IgD-negative memory B cell (primary cell): ENCODE measurements around the gene TSGA10IP. TPM values are rescaled to one million over a fixed set of nuclear protein-coding genes. Genes with fewer than 3 reads are reported as not detected.
A peak's percentile ranks its signal among the peaks of the same experiment; 100 is the strongest.

ENCODE experiments used
- H3K27ac Mint-ChIP-seq, 3 donors: one replicate each; pipeline ENCODE4 v1.8.0; 2020 to 2022; ENCODE audit warnings: mild to moderate bottlenecking in 3 of 3, mixed read lengths in 3 of 3, moderate library complexity in 1 of 3
- H3K27me3 Mint-ChIP-seq: one replicate; pipeline ENCODE4 v1.8.0; 2021; ENCODE audit warnings: mixed read lengths
- H3K36me3 Mint-ChIP-seq: one replicate; pipeline ENCODE4 v1.8.0; 2020; ENCODE audit warnings: mild to moderate bottlenecking, mixed read lengths
- H3K4me1 Mint-ChIP-seq, 3 donors: one replicate each; pipeline ENCODE4 v1.8.0; 2020 to 2022; ENCODE audit warnings: mixed read lengths in 3 of 3, mild to moderate bottlenecking in 1 of 3
- H3K4me3 Mint-ChIP-seq, 4 donors: one replicate each; pipeline ENCODE4 v1.8.0; 2020 to 2022; ENCODE audit warnings: mild to moderate bottlenecking in 4 of 4, mixed read lengths in 4 of 4, moderate library complexity in 3 of 4
- H3K9me3 Mint-ChIP-seq, 3 donors: one replicate each; pipeline ENCODE4 v1.8.0; 2020 to 2021; ENCODE audit warnings: mixed read lengths in 3 of 3, mild to moderate bottlenecking in 1 of 3
- polyA plus RNA-seq: library from polyadenylated mRNA; unstranded; fragments of 300-500 nt; fragmentation: Illumina TruSeq; gene quantifications from one replicate; pipeline ENCODE4 v1.2.3, GENCODE V29; 2021

The TSGA10IP gene
- polyA plus RNA-seq, 1 donor from 2014 or later, result not detected

DNA sequence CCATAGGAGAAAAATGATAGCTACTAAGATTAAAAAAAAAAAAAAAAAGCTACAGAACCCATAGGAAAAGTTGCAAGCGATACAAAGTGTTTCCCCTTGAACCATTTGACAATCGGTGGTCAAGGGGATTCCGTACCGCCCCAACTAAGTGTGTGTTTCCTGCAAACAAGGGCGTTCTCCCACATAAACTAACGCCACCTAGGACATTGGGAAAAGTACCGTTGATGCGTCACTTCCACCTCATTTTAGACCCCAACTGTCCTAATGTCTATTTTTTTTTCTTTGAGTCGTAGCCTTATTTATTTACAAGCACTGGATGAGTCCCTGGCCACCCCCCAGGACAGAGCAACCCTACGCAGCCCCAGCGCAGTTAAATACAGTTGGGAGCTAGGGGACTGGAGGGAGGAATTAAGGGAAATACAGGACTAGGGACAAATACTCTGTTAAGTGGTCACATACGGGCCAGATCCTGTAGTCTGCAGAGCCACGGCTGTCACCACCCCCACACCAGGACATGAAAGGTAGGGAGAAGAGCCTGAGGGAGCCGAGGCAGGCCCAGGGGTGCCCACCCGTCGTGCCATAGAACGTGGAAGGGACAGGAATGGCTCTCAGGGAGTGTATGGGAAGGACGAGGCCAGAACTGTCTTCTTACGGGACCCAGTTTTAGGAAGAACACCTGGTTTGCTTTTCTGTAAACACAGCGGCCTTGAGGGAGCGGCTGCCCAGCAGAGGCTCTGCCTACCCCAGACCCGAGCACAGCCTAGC, 37.7 kb downstream of the TSGA10IP start:
- H3K9me3 Mint-ChIP-seq, result no peaks in the 10 kb centered on the region
- H3K4me3 Mint-ChIP-seq, result no peak overlapping the region
- no peaks in the 10 kb centered on the region for H3K27me3 Mint-ChIP-seq
- no peaks in the 10 kb centered on the region for H3K36me3 Mint-ChIP-seq
- H3K27ac Mint-ChIP-seq, result no peak overlapping the region
- H3K4me1 Mint-ChIP-seq, result peaks cover 0 to 1% (median 1%) of the 10 kb centered on the region in 3 donors

DNA sequence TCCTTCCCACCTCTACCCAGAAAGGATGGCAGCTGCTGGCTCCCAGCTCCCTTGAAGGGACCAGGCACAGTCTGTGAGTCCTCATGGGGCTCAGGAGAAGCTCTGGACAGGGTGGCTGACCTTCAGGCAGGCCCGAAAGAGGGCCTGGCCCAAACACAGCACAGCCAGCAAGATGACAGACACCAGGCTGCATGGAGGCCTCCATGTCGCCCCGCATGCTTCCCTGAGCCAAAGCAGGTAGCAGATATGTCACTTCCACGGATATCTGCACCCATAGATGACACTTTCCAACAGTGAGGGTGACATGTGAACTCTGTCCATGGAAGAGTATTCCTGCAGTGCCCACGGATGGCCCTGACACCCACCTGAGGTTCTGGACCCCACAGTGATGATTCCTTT, 38.3 kb downstream of the TSGA10IP start:
- Mint-ChIP-seq H3K36me3 (no peaks in the 10 kb centered on the region), H3K27me3 (no peaks in the 10 kb centered on the region), H3K4me3 (no peak overlapping the region), H3K9me3 (no peaks in the 10 kb centered on the region), H3K4me1 (peaks cover 0 to 1% (median 1%) of the 10 kb centered on the region in 3 donors), H3K27ac (peak overlapping the region in 1 of 3 donors; percentile 20)

- Mint-ChIP-seq H3K4me1 (peaks cover 4 to 8% (median 5%) of the 10 kb centered on the region in 3 donors), H3K36me3 (no peaks in the 10 kb centered on the region)
These were observed 42.1 kb downstream of the TSGA10IP start for GRCh38 chr11:65987336-65987735.

GRCh38 chr11:65988791-65989592, 43.7 kb downstream of the TSGA10IP start:
- Mint-ChIP-seq H3K4me1 (peaks cover 4 to 8% (median 5%) of the 10 kb centered on the region in 3 donors), H3K9me3 (no peaks in the 10 kb centered on the region), H3K4me3 (peak overlapping the region in 1 of 4 donors; percentile 3), H3K36me3 (no peaks in the 10 kb centered on the region), H3K27me3 (no peaks in the 10 kb centered on the region), H3K27ac (peak overlapping the region; percentile 25 to 73 (median 48))

More at GRCh38 chr11:65987336-65987735, 42.1 kb downstream of the TSGA10IP start:
- H3K27me3 Mint-ChIP-seq, result no peaks in the 10 kb centered on the region
- H3K9me3 Mint-ChIP-seq, result no peaks in the 10 kb centered on the region
- no peak overlapping the region for H3K4me3 Mint-ChIP-seq
- no peak overlapping the region for H3K27ac Mint-ChIP-seq

- Mint-ChIP-seq H3K9me3 (no peaks in the 10 kb centered on the region), H3K4me1 (peaks cover 4 to 8% (median 7%) of the 10 kb centered on the region in 3 donors), H3K27me3 (no peaks in the 10 kb centered on the region), H3K36me3 (no peaks in the 10 kb centered on the region), H3K4me3 (no peak overlapping the region), H3K27ac (no peak overlapping the region)
These were observed 46.8 kb downstream of the TSGA10IP start for GRCh38 chr11:65992056-65992455.

DNA sequence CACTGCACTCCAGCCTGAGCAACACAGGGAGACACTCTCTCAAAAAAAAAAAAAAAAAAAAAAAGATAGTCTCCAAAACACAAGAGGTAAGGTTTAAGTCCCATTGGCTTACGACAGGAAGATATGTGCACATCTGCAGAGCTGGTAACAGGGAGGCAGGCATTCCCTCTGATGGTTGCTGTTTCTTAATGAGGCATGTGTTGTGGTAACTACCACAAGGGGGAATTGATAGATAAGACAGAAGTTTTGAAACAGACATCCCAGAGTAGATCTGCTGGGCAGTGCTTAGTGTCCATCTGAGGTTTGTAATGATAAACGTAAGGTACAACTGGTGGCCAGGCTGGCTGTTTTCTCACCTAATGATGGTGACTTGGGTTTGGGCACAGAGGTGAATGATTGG, 52.0 kb downstream of the TSGA10IP start:
- H3K4me3 Mint-ChIP-seq, result peak overlapping the region in 1 of 4 donors; percentile 74
- H3K36me3 Mint-ChIP-seq, result peaks cover 4% of the 10 kb centered on the region
- H3K4me1 Mint-ChIP-seq, result peaks cover 17 to 20% (median 19%) of the 10 kb centered on the region in 3 donors
- peak overlapping the region in 2 of 3 donors; percentile 62 to 76 for H3K27ac Mint-ChIP-seq
- no peaks in the 10 kb centered on the region for H3K9me3 Mint-ChIP-seq
- no peaks in the 10 kb centered on the region for H3K27me3 Mint-ChIP-seq

DNA sequence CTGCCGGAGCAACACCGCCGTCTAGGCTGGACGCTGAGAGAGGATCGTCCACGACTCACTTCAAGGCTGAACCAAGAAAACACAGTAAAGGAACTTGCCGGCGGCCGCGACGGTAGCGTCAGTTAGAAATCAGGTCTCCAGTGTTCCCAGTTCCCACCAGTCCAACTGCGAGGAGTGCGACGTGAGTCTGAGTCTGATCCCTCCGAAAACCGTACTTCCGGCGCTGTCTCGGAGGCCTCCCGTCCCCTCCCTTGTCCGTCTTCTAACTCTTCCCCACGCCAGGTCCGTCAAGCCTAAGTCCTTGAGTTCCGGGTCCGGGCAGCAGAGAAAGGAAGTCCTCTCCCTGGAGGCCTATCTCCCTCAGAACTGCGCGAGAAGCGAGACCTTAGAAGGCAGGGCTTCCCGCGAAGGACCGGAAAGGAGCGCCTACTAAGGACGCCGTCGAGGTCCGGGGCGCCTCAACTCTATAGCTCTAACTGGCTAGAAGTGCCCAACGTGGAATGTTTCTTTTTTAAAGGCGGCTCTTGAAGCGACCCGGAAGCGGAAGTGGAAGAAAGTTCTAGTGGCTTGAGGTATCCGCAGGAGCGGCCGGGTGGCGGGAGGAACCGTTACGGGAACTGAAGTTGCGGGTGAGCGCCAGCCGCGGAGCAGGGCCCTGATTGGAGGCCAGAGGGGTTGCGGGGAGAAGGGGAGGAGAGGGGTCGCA, 56.8 kb downstream of the TSGA10IP start, which contains the start of the genes BANF1 and EIF1AD:
Gene BANF1 (plus strand): TSS at position 562 of the 706 bp plus-strand sequence. CDS start 748 bp downstream, outside the sequence.
Gene EIF1AD (minus strand): TSS at position 216 of the 706 bp plus-strand sequence. CDS start 1,768 bp downstream, outside the sequence.
- peak within 1 kb of the TSS; percentile 98 to 100 (median 99) for H3K27ac Mint-ChIP-seq
- H3K36me3 Mint-ChIP-seq, result peaks cover 5% of the 10 kb centered on the region
- no peaks in the 10 kb centered on the region for H3K27me3 Mint-ChIP-seq
- H3K4me1 Mint-ChIP-seq, result peaks cover 23 to 29% (median 26%) of the 10 kb centered on the region in 3 donors
- H3K9me3 Mint-ChIP-seq, result no peaks in the 10 kb centered on the region
- H3K4me3 Mint-ChIP-seq, result peak within 1 kb of the TSS; percentile 98 to 100 (median 100)

DNA sequence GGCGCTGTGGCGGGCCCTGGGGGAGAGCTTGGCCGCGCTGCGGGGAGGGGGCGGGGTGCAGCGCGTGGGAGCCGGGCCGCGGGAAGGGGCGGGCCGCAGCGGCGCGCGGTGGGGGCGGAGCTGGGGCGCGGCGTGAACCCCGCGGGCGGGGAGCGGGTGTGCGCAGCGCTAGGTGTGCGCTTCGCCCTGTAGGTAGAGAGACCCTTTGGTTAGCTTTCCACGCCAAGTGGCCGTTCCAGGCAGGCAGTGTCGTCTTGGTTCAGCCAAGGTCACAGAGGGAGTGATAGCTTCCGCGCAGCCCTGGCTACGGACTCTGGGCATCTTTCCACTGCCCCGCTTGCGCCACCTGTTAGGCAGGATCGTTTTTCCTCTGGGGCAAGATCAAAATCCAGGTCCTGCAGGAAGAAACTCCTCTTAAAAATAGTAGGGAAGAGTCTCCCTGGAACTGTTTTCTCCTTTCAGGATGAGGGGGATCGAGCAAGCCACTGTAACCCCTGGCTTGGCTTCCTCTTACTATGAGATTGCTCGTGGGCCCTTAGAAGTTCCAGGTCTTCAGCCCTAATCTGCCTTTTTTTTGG, 57.5 kb downstream of the TSGA10IP start:
- no peaks in the 10 kb centered on the region for H3K9me3 Mint-ChIP-seq
- H3K27ac Mint-ChIP-seq, result peak overlapping the region; percentile 98 to 100 (median 99)
- H3K36me3 Mint-ChIP-seq, result peaks cover 5% of the 10 kb centered on the region
- H3K4me3 Mint-ChIP-seq, result peak overlapping the region; percentile 98 to 100 (median 100)
- H3K27me3 Mint-ChIP-seq, result no peaks in the 10 kb centered on the region
- peaks cover 18 to 27% (median 23%) of the 10 kb centered on the region in 3 donors for H3K4me1 Mint-ChIP-seq

DNA sequence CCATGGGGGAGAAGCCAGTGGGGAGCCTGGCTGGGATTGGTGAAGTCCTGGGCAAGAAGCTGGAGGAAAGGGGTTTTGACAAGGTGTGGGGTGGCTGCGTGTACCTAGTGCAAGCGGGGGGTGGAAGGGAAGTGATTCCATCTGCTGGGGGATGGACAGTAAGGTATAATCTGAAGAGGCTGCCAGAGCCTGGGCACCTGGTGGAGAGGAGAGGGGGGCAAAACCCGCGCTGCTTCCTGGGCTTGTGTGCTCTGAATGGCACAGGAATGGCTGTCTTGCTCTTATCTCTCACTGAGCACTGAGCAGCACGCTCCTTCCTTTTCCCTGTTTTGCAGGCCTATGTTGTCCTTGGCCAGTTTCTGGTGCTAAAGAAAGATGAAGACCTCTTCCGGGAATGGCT, 58.0 kb downstream of the TSGA10IP start:
- no peaks in the 10 kb centered on the region for H3K9me3 Mint-ChIP-seq
- H3K4me3 Mint-ChIP-seq, result peak overlapping the region; percentile 98 to 100 (median 100)
- H3K4me1 Mint-ChIP-seq, result peaks cover 16 to 27% (median 22%) of the 10 kb centered on the region in 3 donors
- peaks cover 5% of the 10 kb centered on the region for H3K36me3 Mint-ChIP-seq
- peak overlapping the region in 2 of 3 donors; percentile 98 to 100 for H3K27ac Mint-ChIP-seq
- H3K27me3 Mint-ChIP-seq, result no peaks in the 10 kb centered on the region

DNA sequence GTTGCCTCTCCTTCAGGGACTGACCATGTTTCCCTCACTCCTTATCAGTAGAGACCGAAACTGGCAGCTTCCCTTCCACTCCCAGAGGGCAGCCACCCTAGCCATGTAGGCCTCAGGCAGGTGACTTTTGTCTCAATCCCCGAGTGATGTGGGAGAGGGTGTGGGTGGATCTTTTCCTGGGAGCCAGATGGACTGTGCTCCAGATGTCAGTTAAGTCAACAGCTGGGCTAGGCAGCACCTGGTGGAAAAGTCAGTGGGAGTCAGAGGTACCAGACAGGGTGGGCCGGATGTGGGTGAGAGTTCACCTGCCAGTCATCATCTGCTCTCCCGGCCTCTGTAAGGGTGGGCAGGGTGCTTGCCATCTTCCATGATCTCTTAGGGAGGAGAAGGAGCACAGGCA, 58.9 kb downstream of the TSGA10IP start:
- H3K27me3 Mint-ChIP-seq, result no peaks in the 10 kb centered on the region
- H3K36me3 Mint-ChIP-seq, result peaks cover 4% of the 10 kb centered on the region
- no peaks in the 10 kb centered on the region for H3K9me3 Mint-ChIP-seq
- peak overlapping the region in 2 of 4 donors; percentile 65 to 73 for H3K4me3 Mint-ChIP-seq
- H3K27ac Mint-ChIP-seq, result peak overlapping the region in 2 of 3 donors; percentile 59 to 77
- peaks cover 16 to 27% (median 21%) of the 10 kb centered on the region in 3 donors for H3K4me1 Mint-ChIP-seq

DNA sequence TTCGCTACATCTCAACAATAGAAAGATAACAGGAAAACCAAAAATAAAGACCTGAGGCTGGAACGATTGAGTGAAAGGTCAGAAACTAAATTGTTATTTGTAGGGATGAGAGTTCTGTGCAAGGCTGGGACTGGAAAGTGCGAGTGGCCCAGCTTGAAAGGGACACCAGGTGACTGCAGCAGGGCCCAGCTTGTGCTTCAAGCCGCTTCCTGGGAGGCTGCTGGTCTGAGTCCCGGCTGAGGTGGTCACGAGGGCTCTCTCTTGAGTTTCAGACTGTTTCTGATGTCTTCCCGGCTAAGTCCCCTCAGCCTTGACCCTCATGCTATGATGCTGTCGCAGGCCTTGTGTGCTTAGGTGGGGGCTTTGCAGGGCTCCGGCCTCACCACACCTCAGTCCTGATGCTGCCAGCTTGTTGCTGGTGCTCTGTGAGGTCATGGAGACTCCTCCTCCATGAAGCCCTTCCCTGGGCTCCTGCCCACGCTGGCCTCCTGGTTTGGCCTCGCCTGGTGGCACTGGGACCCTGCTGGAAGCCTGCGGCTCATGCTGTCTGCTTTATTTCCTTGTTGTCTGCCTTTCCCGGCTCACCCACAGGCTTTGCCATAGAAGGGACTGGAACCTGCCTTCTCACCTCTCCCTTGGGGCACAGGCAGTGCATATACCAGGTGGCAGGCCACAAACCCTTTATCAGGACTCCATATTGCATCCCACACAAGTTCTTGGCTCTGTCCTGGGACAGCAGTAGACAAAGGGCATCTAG, 61.0 kb downstream of the TSGA10IP start:
- Mint-ChIP-seq H3K4me1 (peaks cover 14 to 16% (median 16%) of the 10 kb centered on the region in 3 donors), H3K27me3 (peaks cover under 1% of the 10 kb centered on the region), H3K9me3 (no peaks in the 10 kb centered on the region), H3K27ac (peak overlapping the region in 2 of 3 donors; percentile 55 to 77), H3K36me3 (peaks cover 4% of the 10 kb centered on the region), H3K4me3 (peak overlapping the region in 2 of 4 donors; percentile 19 to 64)

DNA sequence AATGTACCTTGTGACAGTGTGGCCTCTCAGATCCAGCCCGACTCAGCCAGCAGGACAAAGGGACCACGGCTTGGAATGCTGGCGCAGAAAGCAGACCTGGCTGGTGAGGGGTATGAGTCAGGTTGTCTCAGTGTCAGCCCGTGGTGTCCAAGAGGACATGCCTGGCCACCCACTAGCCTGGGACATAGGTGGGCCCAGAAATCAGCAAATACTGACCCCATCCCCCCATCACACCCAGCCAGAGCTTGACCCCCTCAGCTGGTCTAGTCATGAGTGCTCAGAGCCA, 61.6 kb downstream of the TSGA10IP start:
- Mint-ChIP-seq H3K4me1 (peaks cover 10 to 13% (median 11%) of the 10 kb centered on the region in 3 donors), H3K27ac (peak overlapping the region in 1 of 3 donors; percentile 77), H3K36me3 (peaks cover 4% of the 10 kb centered on the region), H3K27me3 (peaks cover 4% of the 10 kb centered on the region), H3K4me3 (no peak overlapping the region), H3K9me3 (no peaks in the 10 kb centered on the region)

- Mint-ChIP-seq H3K36me3 (peaks cover 2% of the 10 kb centered on the region), H3K4me1 (peaks cover 6 to 11% (median 7%) of the 10 kb centered on the region in 3 donors), H3K27ac (no peak overlapping the region), H3K27me3 (peaks cover 4% of the 10 kb centered on the region), H3K4me3 (no peak overlapping the region), H3K9me3 (no peaks in the 10 kb centered on the region)
These were observed 61.9 kb downstream of the TSGA10IP start for GRCh38 chr11:66007201-66007634.

DNA sequence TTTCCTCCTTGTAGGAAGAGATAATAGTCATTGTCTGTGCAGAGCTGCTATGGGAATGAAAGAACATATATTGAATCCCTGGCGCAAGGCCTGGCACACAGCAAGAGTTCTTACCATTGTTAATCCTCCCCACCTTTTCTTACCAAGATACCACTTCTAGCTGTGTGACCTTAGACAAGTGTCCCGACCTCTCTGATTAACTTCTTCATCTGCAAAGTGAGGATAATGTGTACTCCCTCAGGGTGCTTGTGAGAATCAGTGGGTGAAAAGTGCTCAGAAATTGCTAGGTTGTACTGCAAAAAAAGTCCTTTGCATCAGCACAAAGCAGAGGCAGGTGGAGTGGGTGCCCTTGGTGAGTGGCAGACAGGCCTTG, 62.8 kb downstream of the TSGA10IP start:
- H3K9me3 Mint-ChIP-seq, result no peaks in the 10 kb centered on the region
- peaks cover 7% of the 10 kb centered on the region for H3K27me3 Mint-ChIP-seq
- no peak overlapping the region for H3K4me3 Mint-ChIP-seq
- peak overlapping the region in 1 of 3 donors; percentile 3 for H3K27ac Mint-ChIP-seq
- H3K4me1 Mint-ChIP-seq, result peaks cover 5 to 8% (median 5%) of the 10 kb centered on the region in 3 donors
- no peaks in the 10 kb centered on the region for H3K36me3 Mint-ChIP-seq
